HL-60 (cell line): ENCODE measurements around the gene UPP1.

Experiments
- DNase-seq, 2 experiments: peaks; one replicate each; pipeline ENCODE4 v3.0.0-alpha.2; 2010 to 2020; ENCODE audit warnings: low read depth in 1 of 2, low spot score in 1 of 2
- H3K27ac ChIP-seq: fragments of 250-450 bp; sonication (Bioruptor Pico); replicated peaks from 2 replicates; pipeline ENCODE4 v1.5.1; 2020; ENCODE audit warnings: mild to moderate bottlenecking, moderate library complexity
- H3K27me3 ChIP-seq: fragments of 250-450 bp; sonication (Bioruptor Pico); 2 replicates; pipeline ENCODE4 v1.5.1; 2021; ENCODE audit warnings: mild to moderate bottlenecking, moderate library complexity; ENCODE audit not compliant: insufficient read depth, poor library complexity, severe bottlenecking
- H3K4me3 ChIP-seq: replicated peaks from 2 replicates; pipeline ENCODE4 v1.5.1; 2011; ENCODE audit warnings: mild to moderate bottlenecking, control low read depth, low read length; ENCODE audit not compliant: insufficient read depth
- CTCF ChIP-seq: IDR thresholded peaks from one replicate; pipeline ENCODE4 v1.5.1; 2011; ENCODE audit warnings: low read length, control low read depth, inconsistent platforms; ENCODE audit not compliant: insufficient read depth
- GABPA ChIP-seq: IDR thresholded peaks from 2 replicates; pipeline ENCODE4 v1.6.1; 2012; ENCODE audit warnings: low read depth
- POLR2AphosphoS5 ChIP-seq: IDR thresholded peaks from 2 replicates; pipeline ENCODE4 v1.6.1; 2012; ENCODE audit warnings: low read depth
- REST ChIP-seq: IDR thresholded peaks from 2 replicates; pipeline ENCODE4 v1.6.1; 2012; ENCODE audit warnings: low read depth; ENCODE audit not compliant: insufficient replicate concordance
- SPI1 ChIP-seq: IDR thresholded peaks from 2 replicates; pipeline ENCODE4 v1.6.1; 2012; ENCODE audit warnings: low read depth, mild to moderate bottlenecking, borderline replicate concordance

The UPP1 gene

GRCh38 chr7:48102530-48102929 lies 13.5 kb downstream of the UPP1 start:
- Histone ChIP-seq H3K4me3 (no peak overlapping the region), H3K27me3 (no peaks in the 10 kb centered on the region), H3K27ac (no peak overlapping the region)
- DNase-seq: no peak
- TF ChIP-seq CTCF (no peak), GABPA (no peak), REST (no peak), SPI1 (no peak), POLR2AphosphoS5 (no peak)

GRCh38 chr7:48105045-48105444 lies 16.0 kb downstream of the UPP1 start:
- TF ChIP-seq CTCF: no peak
- DNase-seq: no peak
- no peaks in the 10 kb centered on the region for H3K27me3 ChIP-seq
- no peak overlapping the region for H3K4me3 ChIP-seq
- no peak overlapping the region for H3K27ac ChIP-seq

GRCh38 chr7:48106906-48107659 lies 18.0 kb downstream of the UPP1 start:
- DNase-seq: no peak
- no peak for TF ChIP-seq GABPA
- no peak for TF ChIP-seq CTCF
- no peak for TF ChIP-seq POLR2AphosphoS5
- no peak for TF ChIP-seq REST
- TF ChIP-seq SPI1: no peak
- H3K27me3 ChIP-seq: no peaks in the 10 kb centered on the region
- no peak overlapping the region for H3K4me3 ChIP-seq
- H3K27ac ChIP-seq: no peak overlapping the region

GRCh38 chr7:48107926-48108472 lies 18.9 kb downstream of the UPP1 start:
- DNase-seq: no peak

More at GRCh38 chr7:48107926-48108472, 18.9 kb downstream of the UPP1 start:
- Histone ChIP-seq H3K27ac (no peak overlapping the region), H3K4me3 (no peak overlapping the region), H3K27me3 (no peaks in the 10 kb centered on the region)
- TF ChIP-seq GABPA: no peak
- no peak for TF ChIP-seq CTCF
- TF ChIP-seq REST: no peak
- no peak for TF ChIP-seq POLR2AphosphoS5
- TF ChIP-seq SPI1: no peak
